Osteoblast (primary cell): ENCODE data around the gene GPI. TPM values are rescaled to one million over a fixed set of nuclear protein-coding genes. Genes with fewer than 3 reads are reported as not detected.

Experiments
- DNase-seq: peaks from one replicate; pipeline ENCODE4 v3.0.0; 2011; ENCODE audit warnings: low spot score, mixed read lengths; ENCODE audit not compliant: insufficient read length; ENCODE audit errors: missing footprints
- H2AFZ ChIP-seq: 2 replicates; pipeline ENCODE4 v1.6.0; 2011; ENCODE audit warnings: mild to moderate bottlenecking, low read length
- H3K27ac ChIP-seq: 2 replicates; pipeline ENCODE4 v1.5.1; 2011; ENCODE audit warnings: mild to moderate bottlenecking, low read depth, low read length, moderate library complexity
- H3K27me3 ChIP-seq: 2 replicates; pipeline ENCODE4 v1.6.0; 2012; ENCODE audit warnings: mild to moderate bottlenecking, control low read depth, inconsistent platforms, low read length, moderate library complexity; ENCODE audit not compliant: insufficient read depth
- H3K36me3 ChIP-seq: 2 replicates; pipeline ENCODE4 v1.5.1; 2011; ENCODE audit warnings: mild to moderate bottlenecking, low read length, control low read depth, moderate library complexity; ENCODE audit not compliant: insufficient read depth
- H3K4me1 ChIP-seq: 2 replicates; pipeline ENCODE4 v1.5.1; 2011; ENCODE audit warnings: mild to moderate bottlenecking, low read length, control low read depth, moderate library complexity; ENCODE audit not compliant: insufficient read depth
- H3K4me2 ChIP-seq: 2 replicates; pipeline ENCODE4 v1.6.0; 2011; ENCODE audit warnings: mild to moderate bottlenecking, low read length; ENCODE audit not compliant: insufficient read depth
- H3K4me3 ChIP-seq: fragments of 200-600 bp; sonication (generic); 3 replicates; pipeline ENCODE4 v1.5.1; 2012; ENCODE audit warnings: mild to moderate bottlenecking, low read length, inconsistent platforms; ENCODE audit not compliant: insufficient read depth
- H3K79me2 ChIP-seq: 2 replicates; pipeline ENCODE4 v1.6.0; 2012; ENCODE audit warnings: mild to moderate bottlenecking, low read length, control low read depth, inconsistent platforms; ENCODE audit not compliant: insufficient read depth
- H3K9me3 ChIP-seq: 2 replicates; pipeline ENCODE4 v1.5.1; 2011; ENCODE audit warnings: low read depth, low read length, control low read depth
- H4K20me1 ChIP-seq: 2 replicates; pipeline ENCODE4 v1.6.0; 2012; ENCODE audit warnings: mild to moderate bottlenecking, low read length, control low read depth; ENCODE audit not compliant: insufficient read depth
- total RNA-seq: library from RNA; depleted of rRNA; stranded (reverse); fragments of >200 nt; gene quantifications from 2 replicates; pipeline ENCODE4 v1.2.3, GENCODE V29; 2012
- TF ChIP-seq, protein P1 (sequence below): IDR thresholded peaks from 2 replicates; pipeline ENCODE4 v1.5.1; 2011; ENCODE audit warnings: mild to moderate bottlenecking, low read depth, low read length, moderate library complexity; ENCODE audit errors: extremely low read depth

Gene GPI
- total RNA-seq, 1 donor = 133 TPM

DNA sequence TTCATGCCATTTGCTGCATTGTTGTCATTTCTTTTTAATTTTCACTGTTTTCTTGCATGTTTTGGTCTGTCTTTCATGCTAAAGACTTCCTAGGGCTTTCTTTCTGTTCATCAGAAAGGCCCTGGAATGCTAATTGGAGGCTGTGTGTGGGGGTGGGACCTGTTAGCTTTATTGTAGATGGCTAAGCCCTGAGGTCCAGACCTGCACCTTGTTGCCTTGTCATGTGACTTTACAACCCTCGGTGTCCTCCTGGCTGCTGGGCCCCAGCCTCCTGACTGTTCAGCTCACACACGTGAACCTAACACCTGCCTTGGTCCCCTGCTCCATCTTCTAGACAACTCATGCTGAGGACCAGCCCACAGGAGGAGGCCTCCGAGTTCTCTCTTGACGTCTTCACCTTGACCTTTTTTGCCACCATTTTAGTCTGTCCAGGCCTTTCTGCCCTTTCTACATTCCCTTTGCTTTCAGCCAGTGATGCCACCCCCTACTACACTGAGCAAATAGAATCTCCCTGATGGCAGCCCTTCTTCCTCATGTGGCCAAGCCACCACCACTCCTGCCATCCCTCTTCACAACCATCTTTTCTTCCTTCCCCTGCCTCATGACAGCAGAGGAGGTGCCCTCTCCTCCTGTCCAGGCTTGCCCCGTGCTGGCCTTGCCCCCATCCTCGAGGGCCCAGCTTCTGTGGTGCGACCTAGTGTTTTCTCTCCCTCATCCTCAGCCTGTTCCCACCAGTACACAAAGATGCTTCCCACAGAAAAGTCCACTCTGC lies 41.4 kb upstream of the GPI start:
- H3K4me3 ChIP-seq = no peak overlapping the region
- no peaks in the 10 kb centered on the region for H3K9me3 ChIP-seq
- H3K27ac ChIP-seq = no peak overlapping the region
- no peak for DNase-seq
- H3K4me1 ChIP-seq = peaks cover 13% of the 10 kb centered on the region
- peaks cover 9% of the 10 kb centered on the region for H3K79me2 ChIP-seq
- H4K20me1 ChIP-seq = peaks cover 8% of the 10 kb centered on the region
- no peak overlapping the region for H2AFZ ChIP-seq
- H3K27me3 ChIP-seq = no peaks in the 10 kb centered on the region
- H3K4me2 ChIP-seq = no peak overlapping the region
- TF ChIP-seq, protein P1, sequence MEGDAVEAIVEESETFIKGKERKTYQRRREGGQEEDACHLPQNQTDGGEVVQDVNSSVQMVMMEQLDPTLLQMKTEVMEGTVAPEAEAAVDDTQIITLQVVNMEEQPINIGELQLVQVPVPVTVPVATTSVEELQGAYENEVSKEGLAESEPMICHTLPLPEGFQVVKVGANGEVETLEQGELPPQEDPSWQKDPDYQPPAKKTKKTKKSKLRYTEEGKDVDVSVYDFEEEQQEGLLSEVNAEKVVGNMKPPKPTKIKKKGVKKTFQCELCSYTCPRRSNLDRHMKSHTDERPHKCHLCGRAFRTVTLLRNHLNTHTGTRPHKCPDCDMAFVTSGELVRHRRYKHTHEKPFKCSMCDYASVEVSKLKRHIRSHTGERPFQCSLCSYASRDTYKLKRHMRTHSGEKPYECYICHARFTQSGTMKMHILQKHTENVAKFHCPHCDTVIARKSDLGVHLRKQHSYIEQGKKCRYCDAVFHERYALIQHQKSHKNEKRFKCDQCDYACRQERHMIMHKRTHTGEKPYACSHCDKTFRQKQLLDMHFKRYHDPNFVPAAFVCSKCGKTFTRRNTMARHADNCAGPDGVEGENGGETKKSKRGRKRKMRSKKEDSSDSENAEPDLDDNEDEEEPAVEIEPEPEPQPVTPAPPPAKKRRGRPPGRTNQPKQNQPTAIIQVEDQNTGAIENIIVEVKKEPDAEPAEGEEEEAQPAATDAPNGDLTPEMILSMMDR = no peak
- H3K36me3 ChIP-seq = peaks cover 54% of the 10 kb centered on the region

DNA sequence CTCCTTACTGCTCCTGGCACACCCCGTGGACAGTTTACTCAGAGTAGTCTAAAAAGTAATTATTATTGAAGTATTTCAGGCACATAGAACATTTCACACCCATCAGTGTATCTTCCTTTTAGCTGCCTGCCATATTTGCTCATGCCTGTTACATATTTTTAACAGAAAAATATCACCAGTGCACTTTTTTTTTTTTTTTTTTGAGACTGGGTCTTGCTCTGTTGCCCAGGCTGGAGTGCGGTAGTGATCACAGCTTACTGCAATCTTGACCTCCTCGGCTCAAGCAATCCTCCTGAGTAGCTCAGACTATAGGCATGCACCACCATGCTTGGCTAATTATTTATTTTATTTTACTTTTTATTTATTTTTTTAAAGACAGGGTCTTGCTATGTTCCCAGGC lies 40.7 kb upstream of the GPI start:
- H3K27me3 ChIP-seq = no peaks in the 10 kb centered on the region
- H3K4me2 ChIP-seq = no peak overlapping the region
- H4K20me1 ChIP-seq = peaks cover 7% of the 10 kb centered on the region
- H3K36me3 ChIP-seq = peaks cover 59% of the 10 kb centered on the region
- no peak overlapping the region for H3K27ac ChIP-seq
- no peak overlapping the region for H2AFZ ChIP-seq
- peaks cover 6% of the 10 kb centered on the region for H3K4me1 ChIP-seq
- H3K4me3 ChIP-seq = no peak overlapping the region
- peaks cover 8% of the 10 kb centered on the region for H3K79me2 ChIP-seq
- DNase-seq = no peak
- TF ChIP-seq, protein P1 = no peak
- H3K9me3 ChIP-seq = no peaks in the 10 kb centered on the region

DNA sequence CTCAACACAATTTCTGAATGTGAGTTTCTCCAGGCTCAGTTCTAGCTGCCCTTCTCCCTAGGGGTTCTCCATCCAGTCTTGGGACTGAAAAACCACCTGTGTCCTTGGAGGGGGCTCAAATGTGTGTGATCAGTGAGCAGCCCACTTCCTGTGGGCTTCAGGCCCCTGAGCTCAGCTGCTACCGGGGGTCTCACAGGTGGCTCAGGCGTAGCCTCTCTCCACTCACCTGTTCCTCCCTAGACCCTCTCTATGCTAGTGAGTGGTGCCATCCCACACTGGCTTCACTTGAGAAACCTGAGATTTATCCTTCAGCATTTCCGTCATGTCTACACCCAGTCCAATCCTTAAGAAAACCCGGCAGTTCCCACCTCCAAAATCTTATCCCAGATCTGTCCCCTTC lies 39.8 kb upstream of the GPI start:
- Histone ChIP-seq H3K4me2 (no peak overlapping the region), H3K27me3 (no peaks in the 10 kb centered on the region), H3K36me3 (peaks cover 63% of the 10 kb centered on the region), H3K79me2 (peaks cover 6% of the 10 kb centered on the region), H4K20me1 (peaks cover 5% of the 10 kb centered on the region), H2AFZ (no peak overlapping the region), H3K27ac (no peak overlapping the region), H3K4me3 (no peak overlapping the region), H3K4me1 (peaks cover 1% of the 10 kb centered on the region), H3K9me3 (no peaks in the 10 kb centered on the region)
- DNase-seq = no peak
- TF ChIP-seq, protein P1 = no peak

DNA sequence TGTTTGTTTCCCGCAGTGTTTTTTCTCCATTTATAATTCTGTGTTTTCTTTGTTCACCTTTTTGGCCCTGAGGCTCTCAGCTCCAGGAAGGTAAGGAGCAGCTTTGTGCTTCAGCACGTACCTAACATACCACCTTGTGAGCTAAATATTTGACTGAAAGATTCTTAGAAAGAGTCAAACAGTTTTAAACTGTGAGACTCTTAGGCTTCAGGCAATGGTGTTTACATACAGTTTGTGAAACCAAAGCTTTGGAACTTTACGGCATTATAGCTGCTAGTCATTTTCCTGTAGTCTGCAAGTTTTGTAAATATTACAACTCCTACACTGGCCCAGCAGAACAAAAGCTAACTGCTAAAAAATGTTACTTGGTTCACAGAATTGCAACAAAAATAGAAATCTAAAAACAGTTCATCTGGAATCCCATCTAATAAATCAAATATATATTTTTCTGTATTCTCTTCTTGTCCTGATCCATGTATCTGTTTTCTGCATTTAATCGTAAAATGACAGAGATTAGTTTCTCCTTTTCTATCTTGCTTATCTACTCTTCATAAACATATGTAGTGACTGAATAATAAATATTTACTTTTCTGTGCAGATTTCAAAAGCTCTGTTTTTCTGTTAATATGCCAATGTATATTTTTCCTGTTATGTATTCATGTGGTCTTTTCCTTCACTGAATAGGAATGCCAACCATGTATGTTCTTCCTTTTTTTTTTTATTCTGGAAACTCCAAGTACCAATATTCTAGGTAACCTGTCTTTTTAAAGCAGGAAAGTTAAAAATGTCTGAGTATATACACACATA lies 38.8 kb upstream of the GPI start:
- peaks cover 66% of the 10 kb centered on the region for H3K36me3 ChIP-seq
- no peak overlapping the region for H3K4me2 ChIP-seq
- no peak overlapping the region for H3K27ac ChIP-seq
- H2AFZ ChIP-seq = no peak overlapping the region
- no peak for DNase-seq
- H3K4me1 ChIP-seq = no peaks in the 10 kb centered on the region
- H3K4me3 ChIP-seq = no peak overlapping the region
- TF ChIP-seq, protein P1 = no peak
- peaks cover 6% of the 10 kb centered on the region for H3K79me2 ChIP-seq
- H3K9me3 ChIP-seq = no peaks in the 10 kb centered on the region
- H3K27me3 ChIP-seq = no peaks in the 10 kb centered on the region
- peaks cover 5% of the 10 kb centered on the region for H4K20me1 ChIP-seq
